ENCODE data around the gene GARIN5A.

DNA sequence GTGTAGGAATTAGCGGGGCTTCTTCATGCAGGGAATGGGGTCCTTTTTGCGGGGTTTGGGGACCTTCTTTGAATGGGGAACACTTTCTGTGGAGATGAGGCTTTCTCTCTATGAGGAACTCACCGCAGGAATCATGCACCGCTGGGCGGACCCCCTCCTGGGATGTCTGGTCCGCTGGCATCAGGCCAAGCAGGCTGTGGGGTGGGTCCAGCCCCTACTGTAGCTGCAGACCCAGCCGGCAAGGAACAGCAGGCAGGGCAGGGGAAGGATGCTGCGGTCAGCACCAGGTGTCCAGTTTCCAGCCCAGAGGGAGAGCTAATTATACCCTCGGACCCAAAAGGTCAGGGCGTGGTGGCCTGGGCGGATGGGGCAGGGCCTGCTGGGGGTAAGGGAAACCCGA is 42.1 kb downstream of the GARIN5A start:
- TF ChIP-seq EP300 (IDR thresholded peaks at IDR 0.05): no peak
- TF ChIP-seq CTCF (IDR thresholded peaks at IDR 0.05): no peak
- no peak for TF ChIP-seq POLR2AphosphoS5 (IDR thresholded peaks at IDR 0.05)

Measured in sigmoid colon (tissue), 4 donors.